22Rv1 (cell line): ENCODE data around the gene C8A.

Experiments
- H3K27ac ChIP-seq: fragments of 450-650 bp; 2 replicates; pipeline ENCODE4 v1.5.1; 2017
- CTCF ChIP-seq: fragments of 450-650 bp; IDR thresholded peaks from 2 replicates; pipeline ENCODE4 v1.5.1; 2017; ENCODE audit warnings: mild to moderate bottlenecking
- ZFX ChIP-seq: fragments of 450-650 bp; IDR thresholded peaks from 2 replicates; pipeline ENCODE4 v1.6.1; 2017; ENCODE audit warnings: antibody characterized with exemption, borderline replicate concordance

The C8A gene

GRCh38 chr1:56850922-56851321, 3.7 kb upstream of the C8A start:
- no peak overlapping the region for H3K27ac ChIP-seq
- TF ChIP-seq ZFX (no peak), CTCF (no peak)

- no peak overlapping the region for H3K27ac ChIP-seq
- TF ChIP-seq ZFX, result no peak
- TF ChIP-seq CTCF, result no peak
Observed at GRCh38 chr1:56852476-56852875, 2.1 kb upstream of the C8A start.

GRCh38 chr1:56855190-56855589, 593 bp downstream of the C8A start:
- TF ChIP-seq CTCF (no peak), ZFX (no peak)
- H3K27ac ChIP-seq, result no peak overlapping the region

- H3K27ac ChIP-seq, result no peak overlapping the region
Observed at GRCh38 chr1:56856186-56856585, 1.6 kb downstream of the C8A start.

GRCh38 chr1:56859287-56859686, 4.7 kb downstream of the C8A start:
- TF ChIP-seq CTCF, result no peak
- no peak for TF ChIP-seq ZFX
- no peak overlapping the region for H3K27ac ChIP-seq

More at GRCh38 chr1:56856186-56856585, 1.6 kb downstream of the C8A start:
- no peak for TF ChIP-seq ZFX
- TF ChIP-seq CTCF, result no peak

- TF ChIP-seq ZFX (no peak), CTCF (no peak)
Observed at GRCh38 chr1:56863265-56863992, 8.8 kb downstream of the C8A start.

GRCh38 chr1:56864430-56864829, 9.8 kb downstream of the C8A start:
- TF ChIP-seq ZFX (no peak), CTCF (no peak)
- H3K27ac ChIP-seq, result no peak overlapping the region

More at GRCh38 chr1:56863265-56863992, 8.8 kb downstream of the C8A start:
- no peak overlapping the region for H3K27ac ChIP-seq
